ENCODE results near the gene KATNAL1.

KATNAL1 gene

GRCh38 chr13:30341815-30342570, 34.6 kb upstream of the KATNAL1 start:
- H3K27ac ChIP-seq: no peak overlapping the region
- H3K9me3 ChIP-seq (ENCODE audit: severe bottlenecking): no peaks in the 10 kb centered on the region
- no peak for DNase-seq
- no peaks in the 10 kb centered on the region for H3K27me3 ChIP-seq (ENCODE audit: insufficient read depth, low read depth, severe bottlenecking)
- no peaks in the 10 kb centered on the region for H3K36me3 ChIP-seq
- no peak overlapping the region for H3K4me3 ChIP-seq (ENCODE audit: low read depth, low read length)
- TF ChIP-seq CTCF (IDR thresholded peaks at IDR 0.05; ENCODE audit: low read depth, low read length): no peak

GRCh38 chr13:30340331-30341250, 33.2 kb upstream of the KATNAL1 start:
- no peak overlapping the region for H3K27ac ChIP-seq
- H3K27me3 ChIP-seq (ENCODE audit: insufficient read depth, low read depth, severe bottlenecking): no peaks in the 10 kb centered on the region
- no peaks in the 10 kb centered on the region for H3K36me3 ChIP-seq
- H3K4me3 ChIP-seq (ENCODE audit: low read depth, low read length): no peak overlapping the region
- H3K9me3 ChIP-seq (ENCODE audit: severe bottlenecking): no peaks in the 10 kb centered on the region
- DNase-seq: no peak
- no peak for TF ChIP-seq CTCF (IDR thresholded peaks at IDR 0.05; ENCODE audit: low read depth, low read length)

- Histone ChIP-seq H3K27me3 (ENCODE audit: insufficient read depth, low read depth, severe bottlenecking) (no peaks in the 10 kb centered on the region), H3K36me3 (no peaks in the 10 kb centered on the region), H3K27ac (no peak overlapping the region), H3K9me3 (ENCODE audit: severe bottlenecking) (no peaks in the 10 kb centered on the region), H3K4me3 (ENCODE audit: low read depth, low read length) (no peak overlapping the region)
- no peak for TF ChIP-seq CTCF (IDR thresholded peaks at IDR 0.05; ENCODE audit: low read depth, low read length)
- DNase-seq: no peak
Observed at GRCh38 chr13:30339738-30340330, 32.5 kb upstream of the KATNAL1 start.

- Histone ChIP-seq H3K27me3 (ENCODE audit: insufficient read depth, low read depth, severe bottlenecking) (no peaks in the 10 kb centered on the region), H3K9me3 (ENCODE audit: severe bottlenecking) (no peaks in the 10 kb centered on the region), H3K36me3 (no peaks in the 10 kb centered on the region), H3K4me3 (ENCODE audit: low read depth, low read length) (no peak overlapping the region), H3K27ac (no peak overlapping the region)
- no peak for DNase-seq
- no peak for TF ChIP-seq CTCF (IDR thresholded peaks at IDR 0.05; ENCODE audit: low read depth, low read length)
Observed at GRCh38 chr13:30338952-30339351, 31.6 kb upstream of the KATNAL1 start.

- no peak for DNase-seq
- no peaks in the 10 kb centered on the region for H3K9me3 ChIP-seq (ENCODE audit: severe bottlenecking)
- H3K27ac ChIP-seq: no peak overlapping the region
- no peak overlapping the region for H3K4me3 ChIP-seq (ENCODE audit: low read depth, low read length)
- no peak for TF ChIP-seq CTCF (IDR thresholded peaks at IDR 0.05; ENCODE audit: low read depth, low read length)
- no peaks in the 10 kb centered on the region for H3K27me3 ChIP-seq (ENCODE audit: insufficient read depth, low read depth, severe bottlenecking)
- no peaks in the 10 kb centered on the region for H3K36me3 ChIP-seq
Observed at GRCh38 chr13:30338331-30338851, 31.0 kb upstream of the KATNAL1 start.
